ENCODE measurements around the gene LRRFIP2.

LRRFIP2 gene

GRCh38 chr3:37130448-37130847 lies 43.9 kb downstream of the LRRFIP2 start:
- no peak overlapping the region for H2BK12ac ChIP-seq (ENCODE audit: low read length)
- no peak overlapping the region for H3K14ac ChIP-seq (ENCODE audit: low read length)
- H3K4me3 ChIP-seq (ENCODE audit: low read length in 2 of 2): no peak overlapping the region
- H3K9ac ChIP-seq (ENCODE audit: low read depth, low read length, poor library complexity): no peak overlapping the region
- H3K79me1 ChIP-seq (ENCODE audit: low read depth, low read length): no peaks in the 10 kb centered on the region
- no peak for DNase-seq (ENCODE audit: low spot score)
- no peaks in the 10 kb centered on the region for H3K36me3 ChIP-seq (replicated peaks in 1 of 2; ENCODE audit: control insufficient read depth in 2 of 2, insufficient read depth in 2 of 2, low read length in 2 of 2)
- H3K23ac ChIP-seq (ENCODE audit: low read depth, low read length, poor library complexity): no peak overlapping the region
- no peak overlapping the region for H3K4me2 ChIP-seq (ENCODE audit: insufficient read depth, low read length, poor library complexity, severe bottlenecking)
- no peak overlapping the region for H2BK15ac ChIP-seq (ENCODE audit: low read length)
- no CpG with 5 or more reads among the region's 3 CpGs for WGBS, 2 donors (ENCODE audit: extremely low coverage in 2 of 2, insufficient read length in 2 of 2, insufficient replicate concordance in 1 of 2)
- no peaks in the 10 kb centered on the region for H3K9me3 ChIP-seq (replicated peaks in 1 of 2; ENCODE audit: control insufficient read depth in 2 of 2, insufficient read depth in 1 of 2, low read depth in 1 of 2, low read length in 2 of 2)
- H3K27me3 ChIP-seq (ENCODE audit: control insufficient read depth in 3 of 3, insufficient read depth in 3 of 3, low read depth in 1 of 3, low read length in 3 of 3): no peaks in the 10 kb centered on the region
- H4K8ac ChIP-seq (ENCODE audit: low read depth, low read length): no peak overlapping the region
- no peak overlapping the region for H2AFZ ChIP-seq (ENCODE audit: low read length)
- no peak overlapping the region for H2AK5ac ChIP-seq (ENCODE audit: low read depth, low read length)
- no peak overlapping the region for H3K18ac ChIP-seq (ENCODE audit: low read length)
- H2BK5ac ChIP-seq (ENCODE audit: low read length): no peak overlapping the region
- peaks cover 6 to 15% of the 10 kb centered on the region in 2 donors for H3K4me1 ChIP-seq (ENCODE audit: control insufficient read depth in 2 of 2, insufficient read depth in 1 of 2, low read depth in 1 of 2, low read length in 2 of 2)
- no peak overlapping the region for H3K4ac ChIP-seq (ENCODE audit: low read length)
- H3K27ac ChIP-seq (replicated peaks; ENCODE audit: low read length): no peak overlapping the region
- no peak overlapping the region for H4K91ac ChIP-seq (ENCODE audit: low read depth, low read length, poor library complexity)
- no peak overlapping the region for H2BK120ac ChIP-seq (ENCODE audit: low read depth, low read length)

- Histone ChIP-seq H4K91ac (ENCODE audit: low read depth, low read length, poor library complexity) (no peak overlapping the region), H2BK15ac (ENCODE audit: low read length) (no peak overlapping the region), H3K27me3 (ENCODE audit: control insufficient read depth in 3 of 3, insufficient read depth in 3 of 3, low read depth in 1 of 3, low read length in 3 of 3) (no peaks in the 10 kb centered on the region), H3K9ac (ENCODE audit: low read depth, low read length, poor library complexity) (no peak overlapping the region), H3K9me3 (replicated peaks in 1 of 2; ENCODE audit: control insufficient read depth in 2 of 2, insufficient read depth in 1 of 2, low read depth in 1 of 2, low read length in 2 of 2) (no peaks in the 10 kb centered on the region), H3K36me3 (replicated peaks in 1 of 2; ENCODE audit: control insufficient read depth in 2 of 2, insufficient read depth in 2 of 2, low read length in 2 of 2) (no peaks in the 10 kb centered on the region), H2AK5ac (ENCODE audit: low read depth, low read length) (no peak overlapping the region), H3K4me3 (ENCODE audit: low read length in 2 of 2) (no peak overlapping the region), H3K79me1 (ENCODE audit: low read depth, low read length) (no peaks in the 10 kb centered on the region), H2BK5ac (ENCODE audit: low read length) (no peak overlapping the region), H2AFZ (ENCODE audit: low read length) (no peak overlapping the region), H3K4me1 (ENCODE audit: control insufficient read depth in 2 of 2, insufficient read depth in 1 of 2, low read depth in 1 of 2, low read length in 2 of 2) (peaks cover 6 to 15% of the 10 kb centered on the region in 2 donors), H2BK12ac (ENCODE audit: low read length) (no peak overlapping the region), H2BK120ac (ENCODE audit: low read depth, low read length) (no peak overlapping the region), H3K27ac (replicated peaks; ENCODE audit: low read length) (no peak overlapping the region), H3K18ac (ENCODE audit: low read length) (no peak overlapping the region), H3K4ac (ENCODE audit: low read length) (no peak overlapping the region), H4K8ac (ENCODE audit: low read depth, low read length) (no peak overlapping the region), H3K14ac (ENCODE audit: low read length) (no peak overlapping the region), H3K4me2 (ENCODE audit: insufficient read depth, low read length, poor library complexity, severe bottlenecking) (no peak overlapping the region), H3K23ac (ENCODE audit: low read depth, low read length, poor library complexity) (no peak overlapping the region)
- DNase-seq (ENCODE audit: low spot score): no peak
- no CpG with 5 or more reads among the region's 3 CpGs for WGBS, 2 donors (ENCODE audit: extremely low coverage in 2 of 2, insufficient read length in 2 of 2, insufficient replicate concordance in 1 of 2)
Observed at GRCh38 chr3:37129871-37130270, 44.5 kb downstream of the LRRFIP2 start.

GRCh38 chr3:37127340-37127739 lies 47.0 kb downstream of the LRRFIP2 start:
- Histone ChIP-seq H2BK15ac (ENCODE audit: low read length) (no peak overlapping the region), H3K79me1 (ENCODE audit: low read depth, low read length) (no peaks in the 10 kb centered on the region), H3K23ac (ENCODE audit: low read depth, low read length, poor library complexity) (no peak overlapping the region), H2AK5ac (ENCODE audit: low read depth, low read length) (no peak overlapping the region), H3K9me3 (replicated peaks in 1 of 2; ENCODE audit: control insufficient read depth in 2 of 2, insufficient read depth in 1 of 2, low read depth in 1 of 2, low read length in 2 of 2) (no peaks in the 10 kb centered on the region), H3K9ac (ENCODE audit: low read depth, low read length, poor library complexity) (no peak overlapping the region), H3K4me3 (ENCODE audit: low read length in 2 of 2) (no peak overlapping the region), H3K14ac (ENCODE audit: low read length) (no peak overlapping the region), H4K91ac (ENCODE audit: low read depth, low read length, poor library complexity) (no peak overlapping the region), H2BK5ac (ENCODE audit: low read length) (no peak overlapping the region), H3K36me3 (replicated peaks in 1 of 2; ENCODE audit: control insufficient read depth in 2 of 2, insufficient read depth in 2 of 2, low read length in 2 of 2) (no peaks in the 10 kb centered on the region), H2BK120ac (ENCODE audit: low read depth, low read length) (no peak overlapping the region), H2BK12ac (ENCODE audit: low read length) (no peak overlapping the region), H4K8ac (ENCODE audit: low read depth, low read length) (no peak overlapping the region), H3K4me2 (ENCODE audit: insufficient read depth, low read length, poor library complexity, severe bottlenecking) (no peak overlapping the region), H3K18ac (ENCODE audit: low read length) (no peak overlapping the region), H3K27ac (replicated peaks; ENCODE audit: low read length) (no peak overlapping the region), H3K4me1 (ENCODE audit: control insufficient read depth in 2 of 2, insufficient read depth in 1 of 2, low read depth in 1 of 2, low read length in 2 of 2) (peaks cover 6 to 13% of the 10 kb centered on the region in 2 donors), H3K4ac (ENCODE audit: low read length) (no peak overlapping the region), H2AFZ (ENCODE audit: low read length) (no peak overlapping the region), H3K27me3 (ENCODE audit: control insufficient read depth in 3 of 3, insufficient read depth in 3 of 3, low read depth in 1 of 3, low read length in 3 of 3) (no peaks in the 10 kb centered on the region)
- DNase-seq (ENCODE audit: low spot score): no peak
- WGBS, 2 donors (ENCODE audit: extremely low coverage in 2 of 2, insufficient read length in 2 of 2, insufficient replicate concordance in 1 of 2): no CpG with 5 or more reads among the region's 1 CpG

- no peak overlapping the region for H4K91ac ChIP-seq (ENCODE audit: low read depth, low read length, poor library complexity)
- H3K18ac ChIP-seq (ENCODE audit: low read length): no peak overlapping the region
- H3K27me3 ChIP-seq (ENCODE audit: control insufficient read depth in 3 of 3, insufficient read depth in 3 of 3, low read depth in 1 of 3, low read length in 3 of 3): no peaks in the 10 kb centered on the region
- no peak overlapping the region for H3K4ac ChIP-seq (ENCODE audit: low read length)
- H2BK120ac ChIP-seq (ENCODE audit: low read depth, low read length): no peak overlapping the region
- no peaks in the 10 kb centered on the region for H3K36me3 ChIP-seq (replicated peaks in 1 of 2; ENCODE audit: control insufficient read depth in 2 of 2, insufficient read depth in 2 of 2, low read length in 2 of 2)
- H3K4me3 ChIP-seq (ENCODE audit: low read length in 2 of 2): no peak overlapping the region
- H3K14ac ChIP-seq (ENCODE audit: low read length): no peak overlapping the region
- no peak overlapping the region for H2BK5ac ChIP-seq (ENCODE audit: low read length)
- no peaks in the 10 kb centered on the region for H3K9me3 ChIP-seq (replicated peaks in 1 of 2; ENCODE audit: control insufficient read depth in 2 of 2, insufficient read depth in 1 of 2, low read depth in 1 of 2, low read length in 2 of 2)
- no peaks in the 10 kb centered on the region for H3K79me1 ChIP-seq (ENCODE audit: low read depth, low read length)
- no peak overlapping the region for H3K23ac ChIP-seq (ENCODE audit: low read depth, low read length, poor library complexity)
- no peak overlapping the region for H2AFZ ChIP-seq (ENCODE audit: low read length)
- peaks cover 6 to 10% of the 10 kb centered on the region in 2 donors for H3K4me1 ChIP-seq (ENCODE audit: control insufficient read depth in 2 of 2, insufficient read depth in 1 of 2, low read depth in 1 of 2, low read length in 2 of 2)
- H3K9ac ChIP-seq (ENCODE audit: low read depth, low read length, poor library complexity): no peak overlapping the region
- no peak overlapping the region for H2BK12ac ChIP-seq (ENCODE audit: low read length)
- H4K8ac ChIP-seq (ENCODE audit: low read depth, low read length): no peak overlapping the region
- DNase-seq (ENCODE audit: low spot score): no peak
- no peak overlapping the region for H3K4me2 ChIP-seq (ENCODE audit: insufficient read depth, low read length, poor library complexity, severe bottlenecking)
- H3K27ac ChIP-seq (replicated peaks; ENCODE audit: low read length): no peak overlapping the region
- H2BK15ac ChIP-seq (ENCODE audit: low read length): no peak overlapping the region
- no peak overlapping the region for H2AK5ac ChIP-seq (ENCODE audit: low read depth, low read length)
Observed at GRCh38 chr3:37126856-37127255, 47.5 kb downstream of the LRRFIP2 start.
